WTC11 (cell line): ENCODE measurements around the gene KIRREL3. TPM values are rescaled to one million over a fixed set of nuclear protein-coding genes. Genes with fewer than 3 reads are reported as not detected.

Experiments
- ATAC-seq: fragments of 200-7000 bp; cut with Tn5 transposase; 2 replicates; pipeline ENCODE4 v1.10.0; 2021; ENCODE audit warnings: mild to moderate bottlenecking, moderate library complexity
- CTCF ChIA-PET: fragments of 300-600 bp; sonication (Branson Sonifier 250); formaldehyde crosslinking; loops from one replicate; lab custom pipeline; 2021; ENCODE audit warnings: antibody characterized with exemption; lab: Charles Lee
- POLR2A ChIA-PET: fragments of 350-600 bp; sonication (Branson Sonifier 250); formaldehyde crosslinking; loops from one replicate; lab custom pipeline; 2021; ENCODE audit warnings: antibody characterized with exemption; lab: Charles Lee
- DNase-seq: peaks from one replicate; pipeline ENCODE4 v3.0.0; 2021; ENCODE audit warnings: low spot score
- H3K27ac Mint-ChIP-seq: 2 replicates; pipeline ENCODE4 v1.8.0; 2021; ENCODE audit warnings: mixed read lengths
- H3K27me3 Mint-ChIP-seq: 2 replicates; pipeline ENCODE4 v1.8.0; 2021; ENCODE audit warnings: low read depth, mild to moderate bottlenecking, moderate library complexity, mixed read lengths
- H3K36me3 Mint-ChIP-seq: 2 replicates; pipeline ENCODE4 v1.8.0; 2021; ENCODE audit warnings: mixed read lengths
- H3K4me1 Mint-ChIP-seq: 2 replicates; pipeline ENCODE4 v1.8.0; 2022; ENCODE audit warnings: mixed read lengths
- H3K4me3 Mint-ChIP-seq: 2 replicates; pipeline ENCODE4 v1.8.0; 2021; ENCODE audit warnings: mild to moderate bottlenecking, moderate library complexity, mixed read lengths
- H3K9me3 Mint-ChIP-seq: 2 replicates; pipeline ENCODE4 v1.8.0; 2021; ENCODE audit warnings: mixed read lengths
- ATF2 ChIP-seq: sonication (generic); formaldehyde crosslinking; IDR thresholded peaks from 2 replicates; pipeline ENCODE4 v1.8.1; 2022; ENCODE audit warnings: low read depth, missing genetic modification reagents, borderline replicate concordance
- CTCF ChIP-seq: fragments of 200-600 bp; IDR thresholded peaks from 2 replicates; pipeline ENCODE4 v1.8.0; 2022; ENCODE audit warnings: antibody characterized with exemption
- E2F4 ChIP-seq: sonication (generic); formaldehyde crosslinking; IDR thresholded peaks from 2 replicates; pipeline ENCODE4 v1.8.1; 2022; ENCODE audit warnings: low read depth, mild to moderate bottlenecking, moderate library complexity, missing genetic modification reagents, borderline replicate concordance
- ETV6 ChIP-seq: sonication (generic); formaldehyde crosslinking; IDR thresholded peaks from 2 replicates; pipeline ENCODE4 v1.8.1; 2022; ENCODE audit warnings: mild to moderate bottlenecking, missing genetic modification reagents
- GRHL2 ChIP-seq: fragments of 250-450 bp; sonication (Bioruptor Pico); IDR thresholded peaks from 2 replicates; pipeline ENCODE4 v1.8.0; 2022; ENCODE audit warnings: mild to moderate bottlenecking, moderate library complexity; ENCODE audit not compliant: insufficient replicate concordance, severe bottlenecking
- GTF2I ChIP-seq: fragments of 250-450 bp; sonication (Bioruptor Pico); conservative IDR thresholded peaks from 2 replicates; pipeline ENCODE4 v1.4.0; 2021; ENCODE audit warnings: mild to moderate bottlenecking
- IRF2 ChIP-seq: sonication (generic); formaldehyde crosslinking; IDR thresholded peaks from 2 replicates; pipeline ENCODE4 v1.8.0; 2022; ENCODE audit warnings: low read depth, missing genetic modification reagents, borderline replicate concordance
- KAT7 ChIP-seq: sonication (generic); formaldehyde crosslinking; IDR thresholded peaks from 2 replicates; pipeline ENCODE4 v1.8.1; 2023; ENCODE audit warnings: missing genetic modification reagents, mild to moderate bottlenecking, borderline replicate concordance
- MXD4 ChIP-seq: fragments of 250-450 bp; sonication (Bioruptor Pico); IDR thresholded peaks from 2 replicates; pipeline ENCODE4 v1.8.0; 2021; ENCODE audit warnings: mild to moderate bottlenecking, moderate library complexity, borderline replicate concordance
- NR1H2 ChIP-seq: sonication (generic); formaldehyde crosslinking; IDR thresholded peaks from 2 replicates; pipeline ENCODE4 v1.9.0; 2021; ENCODE audit warnings: mild to moderate bottlenecking, moderate library complexity, missing genetic modification reagents
- SP1 ChIP-seq: sonication (generic); formaldehyde crosslinking; conservative IDR thresholded peaks from 2 replicates; pipeline ENCODE4 v1.8.1; 2022; ENCODE audit warnings: missing genetic modification reagents
- TCF7 ChIP-seq: sonication (generic); formaldehyde crosslinking; IDR thresholded peaks from 2 replicates; pipeline ENCODE4 v1.8.0; 2022; ENCODE audit warnings: mild to moderate bottlenecking, low read depth, missing genetic modification reagents, moderate library complexity
- TEAD1 ChIP-seq: sonication (generic); formaldehyde crosslinking; IDR thresholded peaks from 2 replicates; pipeline ENCODE4 v1.8.0; 2022; ENCODE audit warnings: mild to moderate bottlenecking, missing genetic modification reagents
- ZNF138 ChIP-seq: sonication (generic); formaldehyde crosslinking; conservative IDR thresholded peaks from 2 replicates; pipeline ENCODE4 v1.8.1; 2022; ENCODE audit warnings: mild to moderate bottlenecking, moderate library complexity, missing genetic modification reagents
- ZNF232 ChIP-seq: sonication (generic); formaldehyde crosslinking; IDR thresholded peaks from 2 replicates; pipeline ENCODE4 v1.8.0; 2022; ENCODE audit warnings: mild to moderate bottlenecking, missing genetic modification reagents
- ZNF317 ChIP-seq: sonication (generic); formaldehyde crosslinking; IDR thresholded peaks from 2 replicates; pipeline ENCODE4 v1.8.1; 2023; ENCODE audit warnings: low read depth, mild to moderate bottlenecking, moderate library complexity, missing genetic modification reagents, borderline replicate concordance
- ZNF423 ChIP-seq: fragments of 250-450 bp; sonication (Bioruptor Pico); IDR thresholded peaks from 2 replicates; pipeline ENCODE4 v2.1.2; 2022; ENCODE audit warnings: mild to moderate bottlenecking, moderate library complexity
- ZNF512 ChIP-seq: sonication (generic); formaldehyde crosslinking; IDR thresholded peaks from 2 replicates; pipeline ENCODE4 v1.8.1; 2022; ENCODE audit warnings: missing genetic modification reagents, borderline replicate concordance
- total RNA-seq: library from RNA; stranded (reverse); gene quantifications from 3 replicates; pipeline ENCODE4 v1.2.3, GENCODE V29; 2021
- TF ChIP-seq, protein P1 (sequence below): sonication (generic); formaldehyde crosslinking; IDR thresholded peaks from 2 replicates; pipeline ENCODE4 v1.8.1; 2022; ENCODE audit warnings: mild to moderate bottlenecking, missing genetic modification reagents, moderate library complexity, borderline replicate concordance
- TF ChIP-seq, protein P2 (sequence below): sonication (generic); formaldehyde crosslinking; IDR thresholded peaks from 2 replicates; pipeline ENCODE4 v1.8.1; 2022; ENCODE audit warnings: mild to moderate bottlenecking, moderate library complexity, missing genetic modification reagents
- TF ChIP-seq, protein P3 (sequence below): sonication (generic); formaldehyde crosslinking; IDR thresholded peaks from 2 replicates; pipeline ENCODE4 v1.8.1; 2023; ENCODE audit warnings: mild to moderate bottlenecking, missing genetic modification reagents, borderline replicate concordance

KIRREL3 gene
- total RNA-seq, 1 experiment from 2014 or later: 0.59 TPM

- POLR2A ChIA-PET: no interaction called here
- CTCF ChIA-PET: interaction anchor here (1.2 kb wide), 1 partner anchor 80 kb away, joined by 3 read pairs; no protein-coding TSS in a partner anchor
- Mint-ChIP-seq H3K9me3 (peaks cover 7% of the 10 kb centered on the region), H3K27me3 (no peaks in the 10 kb centered on the region), H3K36me3 (0 out of 2 replicates have a peak, but pooled peaks cover 3% of the 10 kb centered on the region), H3K4me3 (no peak overlapping the region), H3K4me1 (peaks cover 30% of the 10 kb centered on the region), H3K27ac (no peak overlapping the region; the same call in 1 of the 2 replicates)
- TF ChIP-seq ZNF138 (CRISPR knock-in tag): no peak
- no peak for TF ChIP-seq CTCF
- no peak for TF ChIP-seq ZNF317 (CRISPR knock-in tag)
- TF ChIP-seq ZNF423 (CRISPR knock-in tag): no peak
- TF ChIP-seq, protein P1, sequence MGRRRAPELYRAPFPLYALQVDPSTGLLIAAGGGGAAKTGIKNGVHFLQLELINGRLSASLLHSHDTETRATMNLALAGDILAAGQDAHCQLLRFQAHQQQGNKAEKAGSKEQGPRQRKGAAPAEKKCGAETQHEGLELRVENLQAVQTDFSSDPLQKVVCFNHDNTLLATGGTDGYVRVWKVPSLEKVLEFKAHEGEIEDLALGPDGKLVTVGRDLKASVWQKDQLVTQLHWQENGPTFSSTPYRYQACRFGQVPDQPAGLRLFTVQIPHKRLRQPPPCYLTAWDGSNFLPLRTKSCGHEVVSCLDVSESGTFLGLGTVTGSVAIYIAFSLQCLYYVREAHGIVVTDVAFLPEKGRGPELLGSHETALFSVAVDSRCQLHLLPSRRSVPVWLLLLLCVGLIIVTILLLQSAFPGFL (CRISPR knock-in tag): no peak
- TF ChIP-seq TCF7 (CRISPR knock-in tag): no peak
- no peak for TF ChIP-seq E2F4 (CRISPR knock-in tag)
- TF ChIP-seq MXD4 (CRISPR knock-in tag): no peak
- no peak for TF ChIP-seq KAT7 (CRISPR knock-in tag)
- TF ChIP-seq GRHL2 (CRISPR knock-in tag): no peak
- no peak for TF ChIP-seq ZNF232
- ATAC-seq (no peak), DNase-seq (no peak)
Measured at GRCh38 chr11:126400479-126400878, 600.1 kb downstream of the KIRREL3 start.

DNA sequence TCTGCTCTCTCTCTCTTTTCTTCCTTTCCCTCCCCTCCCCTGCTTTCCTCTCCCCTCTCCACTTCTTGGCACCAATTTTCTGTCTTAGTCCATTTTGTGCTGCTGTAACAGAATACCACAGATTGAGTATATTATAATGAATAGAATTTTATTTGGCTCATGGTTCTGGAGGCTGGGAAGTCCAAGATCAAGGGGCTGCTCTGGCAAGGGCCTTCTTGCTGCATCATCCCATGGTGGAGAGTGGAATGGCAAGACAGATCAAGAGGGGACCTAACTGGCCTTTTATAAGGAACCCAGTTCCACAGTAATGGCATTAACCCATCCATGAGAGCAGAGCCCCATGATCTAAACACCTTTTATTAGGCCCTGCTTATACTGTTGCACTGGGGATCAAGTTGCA is 600.6 kb downstream of the KIRREL3 start:
- ChIA-PET POLR2A (no interaction called here), CTCF (no interaction called here)
- H3K4me3 Mint-ChIP-seq: no peak overlapping the region
- no peaks in the 10 kb centered on the region for H3K27me3 Mint-ChIP-seq
- H3K27ac Mint-ChIP-seq: no peak overlapping the region
- H3K36me3 Mint-ChIP-seq: 0 out of 2 replicates have a peak, but pooled peaks cover 3% of the 10 kb centered on the region
- peaks cover 7% of the 10 kb centered on the region for H3K9me3 Mint-ChIP-seq
- peaks cover 25% of the 10 kb centered on the region for H3K4me1 Mint-ChIP-seq
- DNase-seq (no peak), ATAC-seq (no peak)
- TF ChIP-seq NR1H2 (CRISPR knock-in tag) (no peak), IRF2 (CRISPR knock-in tag) (no peak), GTF2I (no peak), ZNF512 (CRISPR knock-in tag) (no peak), SP1 (CRISPR knock-in tag) (no peak), ETV6 (CRISPR knock-in tag) (no peak), TEAD1 (no peak), ATF2 (CRISPR knock-in tag) (no peak)
- TF ChIP-seq, protein P2, sequence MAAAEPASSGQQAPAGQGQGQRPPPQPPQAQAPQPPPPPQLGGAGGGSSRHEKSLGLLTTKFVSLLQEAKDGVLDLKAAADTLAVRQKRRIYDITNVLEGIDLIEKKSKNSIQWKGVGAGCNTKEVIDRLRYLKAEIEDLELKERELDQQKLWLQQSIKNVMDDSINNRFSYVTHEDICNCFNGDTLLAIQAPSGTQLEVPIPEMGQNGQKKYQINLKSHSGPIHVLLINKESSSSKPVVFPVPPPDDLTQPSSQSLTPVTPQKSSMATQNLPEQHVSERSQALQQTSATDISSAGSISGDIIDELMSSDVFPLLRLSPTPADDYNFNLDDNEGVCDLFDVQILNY: no peak
- TF ChIP-seq, protein P1 (CRISPR knock-in tag): no peak
- TF ChIP-seq, protein P3, sequence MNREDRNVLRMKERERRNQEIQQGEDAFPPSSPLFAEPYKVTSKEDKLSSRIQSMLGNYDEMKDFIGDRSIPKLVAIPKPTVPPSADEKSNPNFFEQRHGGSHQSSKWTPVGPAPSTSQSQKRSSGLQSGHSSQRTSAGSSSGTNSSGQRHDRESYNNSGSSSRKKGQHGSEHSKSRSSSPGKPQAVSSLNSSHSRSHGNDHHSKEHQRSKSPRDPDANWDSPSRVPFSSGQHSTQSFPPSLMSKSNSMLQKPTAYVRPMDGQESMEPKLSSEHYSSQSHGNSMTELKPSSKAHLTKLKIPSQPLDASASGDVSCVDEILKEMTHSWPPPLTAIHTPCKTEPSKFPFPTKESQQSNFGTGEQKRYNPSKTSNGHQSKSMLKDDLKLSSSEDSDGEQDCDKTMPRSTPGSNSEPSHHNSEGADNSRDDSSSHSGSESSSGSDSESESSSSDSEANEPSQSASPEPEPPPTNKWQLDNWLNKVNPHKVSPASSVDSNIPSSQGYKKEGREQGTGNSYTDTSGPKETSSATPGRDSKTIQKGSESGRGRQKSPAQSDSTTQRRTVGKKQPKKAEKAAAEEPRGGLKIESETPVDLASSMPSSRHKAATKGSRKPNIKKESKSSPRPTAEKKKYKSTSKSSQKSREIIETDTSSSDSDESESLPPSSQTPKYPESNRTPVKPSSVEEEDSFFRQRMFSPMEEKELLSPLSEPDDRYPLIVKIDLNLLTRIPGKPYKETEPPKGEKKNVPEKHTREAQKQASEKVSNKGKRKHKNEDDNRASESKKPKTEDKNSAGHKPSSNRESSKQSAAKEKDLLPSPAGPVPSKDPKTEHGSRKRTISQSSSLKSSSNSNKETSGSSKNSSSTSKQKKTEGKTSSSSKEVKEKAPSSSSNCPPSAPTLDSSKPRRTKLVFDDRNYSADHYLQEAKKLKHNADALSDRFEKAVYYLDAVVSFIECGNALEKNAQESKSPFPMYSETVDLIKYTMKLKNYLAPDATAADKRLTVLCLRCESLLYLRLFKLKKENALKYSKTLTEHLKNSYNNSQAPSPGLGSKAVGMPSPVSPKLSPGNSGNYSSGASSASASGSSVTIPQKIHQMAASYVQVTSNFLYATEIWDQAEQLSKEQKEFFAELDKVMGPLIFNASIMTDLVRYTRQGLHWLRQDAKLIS (CRISPR knock-in tag): no peak
